Activated naive CD4-positive, alpha-beta T cell treated with anti-CD3 and anti-CD28 coated beads, Interleukin-2, amount 50 U/mL, for 24 hours (primary cell): ENCODE data around the gene PSEN1.

ENCODE experiments used
- H3K27ac Mint-ChIP-seq: one replicate; pipeline ENCODE4 v1.8.0; 2021; ENCODE audit warnings: mild to moderate bottlenecking, mixed read lengths
- H3K27me3 Mint-ChIP-seq: one replicate; pipeline ENCODE4 v1.8.0; 2021; ENCODE audit warnings: mixed read lengths
- H3K36me3 Mint-ChIP-seq: one replicate; pipeline ENCODE4 v1.8.0; 2021; ENCODE audit warnings: mixed read lengths
- H3K4me1 Mint-ChIP-seq: one replicate; pipeline ENCODE4 v1.8.0; 2021; ENCODE audit warnings: mixed read lengths
- H3K4me3 Mint-ChIP-seq: one replicate; pipeline ENCODE4 v1.8.0; 2021; ENCODE audit warnings: mild to moderate bottlenecking, mixed read lengths
- H3K9me3 Mint-ChIP-seq: one replicate; pipeline ENCODE4 v1.8.0; 2021; ENCODE audit warnings: mixed read lengths

PSEN1 gene

GRCh38 chr14:73136387-73137225, at the start of gene PSEN1:
Gene PSEN1 (plus strand): TSS chr14:73136507. CDS start chr14:73148020, 11,513 bp downstream.
- H3K27ac Mint-ChIP-seq = peak within 1 kb of the TSS; percentile 99
- no peaks in the 10 kb centered on the region for H3K27me3 Mint-ChIP-seq
- H3K36me3 Mint-ChIP-seq = peaks cover 6% of the 10 kb centered on the region
- H3K9me3 Mint-ChIP-seq = peaks cover 6% of the 10 kb centered on the region
- H3K4me3 Mint-ChIP-seq = peak within 1 kb of the TSS; percentile 99
- peaks cover 38% of the 10 kb centered on the region for H3K4me1 Mint-ChIP-seq

- Mint-ChIP-seq H3K9me3 (no peaks in the 10 kb centered on the region), H3K27me3 (no peaks in the 10 kb centered on the region), H3K36me3 (peaks cover 15% of the 10 kb centered on the region), H3K4me1 (peaks cover 14% of the 10 kb centered on the region), H3K27ac (no peak overlapping the region), H3K4me3 (no peak overlapping the region)
These were observed 45.3 kb upstream of the PSEN1 start for GRCh38 chr14:73091044-73091443.

GRCh38 chr14:73097421-73097820, 38.9 kb upstream of the PSEN1 start:
- H3K9me3 Mint-ChIP-seq = no peaks in the 10 kb centered on the region

GRCh38 chr14:73100334-73100733, 36.0 kb upstream of the PSEN1 start:
- peaks cover 7% of the 10 kb centered on the region for H3K4me1 Mint-ChIP-seq
- no peak overlapping the region for H3K27ac Mint-ChIP-seq
- no peaks in the 10 kb centered on the region for H3K9me3 Mint-ChIP-seq
- no peak overlapping the region for H3K4me3 Mint-ChIP-seq
- H3K27me3 Mint-ChIP-seq = no peaks in the 10 kb centered on the region
- H3K36me3 Mint-ChIP-seq = peaks cover 29% of the 10 kb centered on the region

More at GRCh38 chr14:73097421-73097820, 38.9 kb upstream of the PSEN1 start:
- Mint-ChIP-seq H3K27me3 (no peaks in the 10 kb centered on the region), H3K4me1 (peaks cover 7% of the 10 kb centered on the region), H3K4me3 (no peak overlapping the region), H3K27ac (peak overlapping the region; percentile 38), H3K36me3 (peaks cover 21% of the 10 kb centered on the region)

- peaks cover 31% of the 10 kb centered on the region for H3K36me3 Mint-ChIP-seq
- H3K4me3 Mint-ChIP-seq = no peak overlapping the region
These were observed 33.4 kb upstream of the PSEN1 start for GRCh38 chr14:73102806-73103497.

GRCh38 chr14:73105050-73105449, 31.3 kb upstream of the PSEN1 start:
- Mint-ChIP-seq H3K9me3 (no peaks in the 10 kb centered on the region), H3K4me1 (no peaks in the 10 kb centered on the region), H3K4me3 (no peak overlapping the region), H3K27me3 (no peaks in the 10 kb centered on the region), H3K27ac (no peak overlapping the region), H3K36me3 (peaks cover 35% of the 10 kb centered on the region)

More at GRCh38 chr14:73102806-73103497, 33.4 kb upstream of the PSEN1 start:
- Mint-ChIP-seq H3K27ac (no peak overlapping the region), H3K4me1 (peaks cover 7% of the 10 kb centered on the region), H3K9me3 (no peaks in the 10 kb centered on the region), H3K27me3 (no peaks in the 10 kb centered on the region)

GRCh38 chr14:73105727-73106126, 30.6 kb upstream of the PSEN1 start:
- Mint-ChIP-seq H3K36me3 (peaks cover 32% of the 10 kb centered on the region), H3K27me3 (no peaks in the 10 kb centered on the region), H3K9me3 (no peaks in the 10 kb centered on the region), H3K27ac (peak overlapping the region; percentile 63), H3K4me3 (no peak overlapping the region), H3K4me1 (peaks cover 3% of the 10 kb centered on the region)

GRCh38 chr14:73116079-73116665, 20.1 kb upstream of the PSEN1 start:
- peaks cover 26% of the 10 kb centered on the region for H3K36me3 Mint-ChIP-seq
- H3K27ac Mint-ChIP-seq = peak overlapping the region; percentile 18
- H3K27me3 Mint-ChIP-seq = no peaks in the 10 kb centered on the region
- peaks cover 18% of the 10 kb centered on the region for H3K4me1 Mint-ChIP-seq
- H3K4me3 Mint-ChIP-seq = no peak overlapping the region
- H3K9me3 Mint-ChIP-seq = no peaks in the 10 kb centered on the region

GRCh38 chr14:73124180-73124894, 12.0 kb upstream of the PSEN1 start:
- H3K27ac Mint-ChIP-seq = no peak overlapping the region

GRCh38 chr14:73125169-73125588, 11.1 kb upstream of the PSEN1 start:
- peaks cover 20% of the 10 kb centered on the region for H3K36me3 Mint-ChIP-seq
- no peaks in the 10 kb centered on the region for H3K27me3 Mint-ChIP-seq
- H3K9me3 Mint-ChIP-seq = no peaks in the 10 kb centered on the region
- H3K27ac Mint-ChIP-seq = no peak overlapping the region
- H3K4me1 Mint-ChIP-seq = peaks cover 5% of the 10 kb centered on the region
- no peak overlapping the region for H3K4me3 Mint-ChIP-seq

More at GRCh38 chr14:73124180-73124894, 12.0 kb upstream of the PSEN1 start:
- H3K4me1 Mint-ChIP-seq = peaks cover 8% of the 10 kb centered on the region
- H3K4me3 Mint-ChIP-seq = no peak overlapping the region
- H3K36me3 Mint-ChIP-seq = peaks cover 24% of the 10 kb centered on the region
- H3K27me3 Mint-ChIP-seq = no peaks in the 10 kb centered on the region
- no peaks in the 10 kb centered on the region for H3K9me3 Mint-ChIP-seq

- Mint-ChIP-seq H3K9me3 (no peaks in the 10 kb centered on the region), H3K4me1 (peaks cover 5% of the 10 kb centered on the region), H3K27me3 (no peaks in the 10 kb centered on the region), H3K4me3 (no peak overlapping the region), H3K27ac (peak overlapping the region; percentile 2), H3K36me3 (peaks cover 20% of the 10 kb centered on the region)
These were observed 10.6 kb upstream of the PSEN1 start for GRCh38 chr14:73125746-73126145.

- Mint-ChIP-seq H3K9me3 (peaks cover 6% of the 10 kb centered on the region), H3K27me3 (no peaks in the 10 kb centered on the region), H3K27ac (no peak overlapping the region), H3K4me3 (no peak overlapping the region), H3K4me1 (peaks cover 24% of the 10 kb centered on the region), H3K36me3 (peaks cover 7% of the 10 kb centered on the region)
These were observed 2.5 kb upstream of the PSEN1 start for GRCh38 chr14:73133795-73134194.

GRCh38 chr14:73136085-73136386, 271 bp upstream of the PSEN1 start:
- Mint-ChIP-seq H3K27me3 (no peaks in the 10 kb centered on the region), H3K4me1 (peaks cover 35% of the 10 kb centered on the region), H3K27ac (peak overlapping the region; percentile 99), H3K4me3 (peak overlapping the region; percentile 99), H3K36me3 (peaks cover 7% of the 10 kb centered on the region), H3K9me3 (peaks cover 6% of the 10 kb centered on the region)

GRCh38 chr14:73140811-73141323, 4.6 kb downstream of the PSEN1 start:
- Mint-ChIP-seq H3K36me3 (peaks cover 2% of the 10 kb centered on the region), H3K4me3 (peak overlapping the region; percentile 20), H3K27me3 (no peaks in the 10 kb centered on the region), H3K9me3 (no peaks in the 10 kb centered on the region), H3K4me1 (peaks cover 55% of the 10 kb centered on the region), H3K27ac (peak overlapping the region; percentile 86)

- Mint-ChIP-seq H3K27me3 (no peaks in the 10 kb centered on the region), H3K4me1 (peaks cover 54% of the 10 kb centered on the region), H3K36me3 (peaks cover 2% of the 10 kb centered on the region), H3K27ac (peak overlapping the region; percentile 46), H3K4me3 (no peak overlapping the region), H3K9me3 (no peaks in the 10 kb centered on the region)
These were observed 5.9 kb downstream of the PSEN1 start for GRCh38 chr14:73142216-73142615.
